ENCODE results near the gene TXNRD1.

Gene TXNRD1

DNA sequence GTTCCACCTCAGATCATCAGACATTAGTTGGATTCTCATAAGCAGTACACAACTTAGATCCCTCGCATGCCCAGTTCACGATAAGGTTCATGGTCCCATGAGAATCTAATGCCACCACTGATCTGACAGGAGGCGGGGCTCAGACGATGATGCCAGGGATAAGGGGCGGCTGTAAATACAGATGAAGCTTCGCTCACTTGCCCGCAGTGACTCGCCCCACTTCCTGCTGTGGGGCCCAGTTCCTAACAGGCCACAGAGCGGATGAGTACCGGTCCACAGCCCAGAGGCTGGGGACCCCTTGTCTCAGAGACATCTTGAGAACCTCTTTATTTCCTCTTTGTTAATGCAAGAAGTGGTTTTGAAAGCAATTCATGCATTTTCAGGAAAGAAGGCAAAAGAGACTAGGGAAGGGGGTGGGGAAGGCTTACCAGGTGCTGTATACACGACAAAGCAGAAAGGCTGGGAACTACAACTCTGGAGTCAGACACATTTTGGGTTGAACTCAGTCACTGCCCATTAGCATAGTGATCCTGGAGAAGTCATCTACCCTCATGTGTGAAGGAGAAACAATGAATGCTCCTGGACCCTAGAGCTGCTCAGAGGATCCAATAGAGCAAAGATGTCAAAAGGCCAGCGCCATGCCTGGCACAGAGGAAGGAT, 156.6 kb downstream of the TXNRD1 start:
- no peak overlapping the region for H3K4me3 ChIP-seq (ENCODE audit: low read depth, low read length)
- DNase-seq (ENCODE audit: low read depth), result peak; percentile 72
- TF ChIP-seq MYC (IDR thresholded peaks at IDR 0.05; ENCODE audit: low read depth, low read length) (no peak), POLR2A (IDR thresholded peaks at IDR 0.05; ENCODE audit: extremely low read depth, insufficient read length) (no peak)
- TF ChIP-seq, protein P1, sequence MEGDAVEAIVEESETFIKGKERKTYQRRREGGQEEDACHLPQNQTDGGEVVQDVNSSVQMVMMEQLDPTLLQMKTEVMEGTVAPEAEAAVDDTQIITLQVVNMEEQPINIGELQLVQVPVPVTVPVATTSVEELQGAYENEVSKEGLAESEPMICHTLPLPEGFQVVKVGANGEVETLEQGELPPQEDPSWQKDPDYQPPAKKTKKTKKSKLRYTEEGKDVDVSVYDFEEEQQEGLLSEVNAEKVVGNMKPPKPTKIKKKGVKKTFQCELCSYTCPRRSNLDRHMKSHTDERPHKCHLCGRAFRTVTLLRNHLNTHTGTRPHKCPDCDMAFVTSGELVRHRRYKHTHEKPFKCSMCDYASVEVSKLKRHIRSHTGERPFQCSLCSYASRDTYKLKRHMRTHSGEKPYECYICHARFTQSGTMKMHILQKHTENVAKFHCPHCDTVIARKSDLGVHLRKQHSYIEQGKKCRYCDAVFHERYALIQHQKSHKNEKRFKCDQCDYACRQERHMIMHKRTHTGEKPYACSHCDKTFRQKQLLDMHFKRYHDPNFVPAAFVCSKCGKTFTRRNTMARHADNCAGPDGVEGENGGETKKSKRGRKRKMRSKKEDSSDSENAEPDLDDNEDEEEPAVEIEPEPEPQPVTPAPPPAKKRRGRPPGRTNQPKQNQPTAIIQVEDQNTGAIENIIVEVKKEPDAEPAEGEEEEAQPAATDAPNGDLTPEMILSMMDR (IDR thresholded peaks at IDR 0.05; ENCODE audit: low read depth, low read length), result no peak
- TF ChIP-seq, protein P2, sequence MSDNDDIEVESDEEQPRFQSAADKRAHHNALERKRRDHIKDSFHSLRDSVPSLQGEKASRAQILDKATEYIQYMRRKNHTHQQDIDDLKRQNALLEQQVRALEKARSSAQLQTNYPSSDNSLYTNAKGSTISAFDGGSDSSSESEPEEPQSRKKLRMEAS (IDR thresholded peaks at IDR 0.05; ENCODE audit: low read depth, low read length), result no peak

DNA sequence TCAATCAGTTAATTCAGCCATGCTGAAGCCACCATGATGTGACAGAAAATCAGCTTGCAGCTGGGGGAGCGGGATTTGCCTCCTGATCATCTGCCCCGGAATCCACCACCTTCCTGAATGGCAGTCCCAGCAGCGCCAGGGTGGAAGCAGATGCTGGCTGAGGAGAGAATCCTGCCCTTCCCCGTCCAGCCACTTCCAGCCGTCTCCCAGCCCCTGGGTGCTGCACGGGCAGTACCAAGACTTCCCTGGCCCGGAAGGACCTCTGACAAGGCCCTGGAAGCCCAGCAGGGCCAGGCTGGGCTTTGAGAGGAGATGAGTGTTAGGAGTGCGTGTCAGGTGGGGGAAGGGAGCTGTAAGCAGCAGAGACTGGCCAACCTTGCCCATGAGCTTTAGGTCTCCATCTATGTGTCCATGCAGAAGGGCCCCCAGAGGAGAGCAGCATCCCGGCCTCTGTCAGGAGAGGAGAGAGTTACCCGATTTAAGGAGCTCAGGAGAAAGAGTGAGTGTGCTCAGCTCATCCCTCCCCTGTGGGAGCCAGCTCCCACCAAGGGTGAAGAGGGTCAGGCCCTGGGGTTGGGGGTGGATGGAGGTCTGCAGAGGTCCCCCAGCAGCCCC, 157.2 kb downstream of the TXNRD1 start:
- no peak for DNase-seq (ENCODE audit: low read depth)
- H3K4me3 ChIP-seq (ENCODE audit: low read depth, low read length), result no peak overlapping the region
- TF ChIP-seq MYC (IDR thresholded peaks at IDR 0.05; ENCODE audit: low read depth, low read length), result no peak
- no peak for TF ChIP-seq POLR2A (IDR thresholded peaks at IDR 0.05; ENCODE audit: extremely low read depth, insufficient read length)
- TF ChIP-seq, protein P2 (IDR thresholded peaks at IDR 0.05; ENCODE audit: low read depth, low read length), result no peak
- TF ChIP-seq, protein P1 (IDR thresholded peaks at IDR 0.05; ENCODE audit: low read depth, low read length), result no peak

DNA sequence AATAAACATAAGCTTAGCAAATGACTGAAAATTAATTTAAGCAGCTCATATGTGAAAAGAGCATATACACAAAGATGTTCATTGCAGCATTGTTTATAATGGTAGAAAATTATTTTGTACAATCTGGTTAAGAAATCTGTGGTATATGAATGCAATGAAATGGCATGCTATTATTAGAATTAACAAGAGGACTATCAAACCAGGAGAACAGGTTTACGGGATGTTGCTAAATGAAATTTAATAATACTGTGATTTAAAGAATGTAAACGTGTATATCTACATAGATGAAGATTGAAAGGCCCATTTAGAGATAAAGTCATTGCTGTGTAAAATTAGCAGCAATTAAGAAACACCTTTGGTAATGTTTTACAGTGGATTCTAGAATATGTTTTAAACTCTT, 158.5 kb downstream of the TXNRD1 start:
- DNase-seq (ENCODE audit: low read depth), result no peak
- TF ChIP-seq, protein P1 (IDR thresholded peaks at IDR 0.05; ENCODE audit: low read depth, low read length), result no peak
- no peak for TF ChIP-seq POLR2A (IDR thresholded peaks at IDR 0.05; ENCODE audit: extremely low read depth, insufficient read length)
- no peak for TF ChIP-seq MYC (IDR thresholded peaks at IDR 0.05; ENCODE audit: low read depth, low read length)
- TF ChIP-seq, protein P2 (IDR thresholded peaks at IDR 0.05; ENCODE audit: low read depth, low read length), result no peak
- no peak overlapping the region for H3K4me3 ChIP-seq (ENCODE audit: low read depth, low read length)

DNA sequence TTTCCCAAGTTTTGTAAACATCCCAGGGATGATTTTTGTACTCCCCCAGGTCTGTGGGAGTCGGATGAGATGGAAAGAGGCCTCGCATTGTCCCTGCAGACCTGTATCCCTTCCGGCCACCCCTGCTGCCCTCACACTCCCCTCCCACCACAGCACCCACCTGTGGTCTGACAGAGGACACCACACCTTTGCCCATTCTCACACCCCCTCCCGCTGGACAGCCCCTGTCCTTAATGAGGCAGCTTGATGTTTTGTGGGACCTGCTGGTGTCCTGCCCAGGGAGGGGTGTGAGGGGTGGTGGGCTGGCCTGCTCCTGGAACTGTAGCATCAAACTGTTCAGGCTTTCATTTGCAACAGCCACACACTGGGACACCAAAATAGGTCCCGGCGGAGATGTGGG, 159.2 kb downstream of the TXNRD1 start:
- no peak overlapping the region for H3K4me3 ChIP-seq (ENCODE audit: low read depth, low read length)
- DNase-seq (ENCODE audit: low read depth), result no peak
- TF ChIP-seq, protein P1 (IDR thresholded peaks at IDR 0.05; ENCODE audit: low read depth, low read length), result no peak
- TF ChIP-seq, protein P2 (IDR thresholded peaks at IDR 0.05; ENCODE audit: low read depth, low read length), result no peak
- no peak for TF ChIP-seq POLR2A (IDR thresholded peaks at IDR 0.05; ENCODE audit: extremely low read depth, insufficient read length)
- TF ChIP-seq MYC (IDR thresholded peaks at IDR 0.05; ENCODE audit: low read depth, low read length), result no peak

DNA sequence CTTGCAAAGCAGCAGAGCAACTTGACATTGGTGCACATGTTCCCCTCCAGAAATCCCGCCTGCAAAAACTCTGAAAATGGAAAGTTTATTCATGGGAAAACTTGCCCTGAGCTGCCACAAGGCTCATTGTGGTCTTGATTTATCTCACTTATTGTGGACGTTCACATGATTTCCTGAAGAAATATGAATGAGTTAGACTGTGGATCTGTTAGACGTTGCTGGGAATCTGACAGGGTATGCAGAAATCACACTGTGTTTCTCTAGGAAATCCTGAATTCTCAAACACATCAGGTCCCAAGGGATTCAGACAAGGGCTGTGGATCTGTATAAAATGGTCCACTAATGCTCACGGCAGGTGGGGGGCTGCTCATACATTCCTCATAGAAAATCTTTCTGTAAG, 160.2 kb downstream of the TXNRD1 start:
- no peak for DNase-seq (ENCODE audit: low read depth)
- no peak overlapping the region for H3K4me3 ChIP-seq (ENCODE audit: low read depth, low read length)
- TF ChIP-seq POLR2A (IDR thresholded peaks at IDR 0.05; ENCODE audit: extremely low read depth, insufficient read length) (no peak), MYC (IDR thresholded peaks at IDR 0.05; ENCODE audit: low read depth, low read length) (no peak)
- TF ChIP-seq, protein P1 (IDR thresholded peaks at IDR 0.05; ENCODE audit: low read depth, low read length), result no peak
- TF ChIP-seq, protein P2 (IDR thresholded peaks at IDR 0.05; ENCODE audit: low read depth, low read length), result no peak
